HG03378 (cell line): ENCODE data around the gene ANGPT4.

Source experiments
- ATAC-seq: cut with Tn5 transposase; IDR thresholded peaks from one replicate; pipeline ENCODE4 v1.9.1; 2021; ENCODE audit warnings: mild to moderate bottlenecking, moderate library complexity; ENCODE audit not compliant: unreplicated experiment

ANGPT4 gene

GRCh38 chr20:942611-943010 lies 26.5 kb upstream of the ANGPT4 start:
- ATAC-seq = no peak

DNA sequence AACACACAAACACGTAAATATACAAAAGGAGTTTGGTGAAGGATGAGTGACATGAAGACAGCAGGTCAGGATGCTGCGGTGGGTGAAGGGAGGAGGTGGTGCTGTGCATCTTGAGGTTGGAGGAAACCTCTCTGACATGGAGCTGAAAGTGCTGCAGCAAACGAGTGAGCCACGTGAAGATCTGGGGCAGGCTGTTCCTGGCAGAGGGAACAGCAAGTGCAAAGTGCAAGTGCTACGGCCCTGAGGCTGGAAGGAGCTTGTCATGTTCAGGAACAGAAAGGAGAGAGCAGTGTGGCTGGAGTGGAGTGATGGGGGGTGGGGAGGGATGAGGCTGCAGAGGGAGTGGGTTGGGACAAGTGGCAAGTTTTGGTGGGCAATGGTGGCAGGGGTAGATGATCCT lies 24.8 kb upstream of the ANGPT4 start:
- ATAC-seq = no peak

- ATAC-seq = no peak
Measured at GRCh38 chr20:939606-940005, 23.5 kb upstream of the ANGPT4 start.

- no peak for ATAC-seq
Measured at GRCh38 chr20:934186-934840, 18.2 kb upstream of the ANGPT4 start.

- ATAC-seq = no peak
Measured at GRCh38 chr20:933029-933428, 16.9 kb upstream of the ANGPT4 start.

DNA sequence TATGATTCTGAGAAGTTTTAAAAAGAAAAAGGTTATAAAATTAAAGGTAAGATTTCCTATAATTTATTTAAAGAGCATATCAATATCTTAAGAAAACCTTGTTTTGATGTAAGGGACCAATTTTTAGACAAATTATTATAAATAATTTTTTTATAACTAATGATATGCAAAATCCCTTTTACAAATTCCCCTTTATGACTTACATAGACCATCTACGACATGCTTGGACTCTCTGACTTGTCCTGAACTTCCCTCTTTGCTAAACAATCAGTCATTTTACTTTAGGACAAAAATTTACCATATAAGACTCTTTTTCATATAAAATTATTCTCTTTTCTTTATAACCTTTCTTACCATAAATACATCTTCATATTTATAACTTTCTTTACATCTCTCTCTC lies 15.3 kb upstream of the ANGPT4 start:
- no peak for ATAC-seq

DNA sequence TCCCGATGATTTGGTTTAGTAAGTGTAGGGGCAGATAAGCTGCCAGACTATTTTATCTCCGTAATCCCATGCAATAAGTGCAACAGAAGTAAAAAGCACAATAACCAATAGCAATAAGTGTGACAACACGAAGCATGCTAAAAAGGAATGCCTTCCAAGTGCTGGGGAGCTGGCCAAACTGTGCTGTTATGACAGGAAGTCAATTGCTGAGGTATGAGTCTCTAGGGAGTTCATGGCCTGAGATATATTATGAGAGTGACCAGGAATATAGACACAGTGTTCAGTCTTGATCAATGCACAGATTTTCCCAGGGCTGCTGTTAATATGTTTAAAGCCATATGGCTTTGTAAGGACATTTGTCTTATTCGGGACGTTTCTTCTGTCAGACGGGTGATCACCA lies 10.5 kb upstream of the ANGPT4 start:
- ATAC-seq = no peak

DNA sequence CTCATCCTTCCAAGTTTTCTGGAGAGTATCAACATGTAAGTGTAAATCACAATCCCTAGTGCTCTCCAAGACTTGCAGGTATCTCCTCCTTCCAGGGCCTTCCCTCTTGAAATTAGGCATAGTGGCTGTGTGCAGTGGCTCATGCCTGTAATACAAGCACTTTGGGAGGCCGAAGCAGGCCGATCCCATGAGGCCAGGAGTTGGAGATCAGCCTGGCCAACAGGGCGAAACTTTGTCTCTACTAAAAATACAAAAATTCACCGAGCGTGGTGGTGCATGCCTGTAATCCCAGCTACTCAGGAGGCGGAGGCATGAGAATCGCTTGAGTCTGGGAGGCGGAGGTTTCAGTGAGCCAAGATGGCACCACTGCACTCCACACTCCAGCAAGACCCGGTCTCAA lies 9.4 kb upstream of the ANGPT4 start:
- ATAC-seq = no peak

DNA sequence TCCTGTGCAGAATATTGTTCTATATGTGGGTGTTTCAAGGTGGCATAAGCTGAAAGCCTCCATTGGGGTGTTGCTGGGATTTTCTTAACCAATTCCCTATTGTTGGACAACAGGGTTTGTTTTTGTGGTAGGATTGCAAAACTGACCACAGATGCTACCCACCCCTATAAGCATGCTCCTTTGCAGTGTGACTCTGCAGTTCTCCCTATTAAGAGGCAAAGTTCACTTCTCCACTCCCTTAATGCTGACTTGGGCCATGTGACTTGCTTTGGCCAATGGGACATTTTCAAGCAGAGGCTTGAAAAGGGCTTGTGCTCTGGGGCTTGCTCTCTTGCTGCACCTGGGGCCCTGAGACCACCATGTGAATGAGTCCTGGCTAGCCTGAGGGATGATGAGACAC lies 8.5 kb upstream of the ANGPT4 start:
- no peak for ATAC-seq

- no peak for ATAC-seq
Measured at GRCh38 chr20:922781-923180, 6.6 kb upstream of the ANGPT4 start.

DNA sequence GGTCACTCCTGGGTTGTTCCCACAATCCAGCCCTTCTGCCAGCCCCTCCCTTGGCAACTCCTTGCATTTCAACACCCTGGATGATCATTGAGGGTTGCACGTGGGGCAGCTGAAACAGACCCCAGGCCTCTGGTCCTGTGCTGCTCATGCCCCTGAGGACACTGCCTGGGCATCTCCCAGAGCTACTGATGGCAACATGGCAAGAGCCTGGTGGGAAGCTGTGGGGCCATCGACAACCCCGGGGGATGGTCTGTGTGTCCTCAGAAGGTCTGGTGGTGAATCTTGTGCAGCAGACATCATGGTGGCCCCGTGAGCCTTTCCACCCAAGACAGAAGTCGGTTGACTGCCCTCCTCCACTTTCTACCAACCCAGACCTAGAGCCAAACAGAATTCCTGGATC lies 4.9 kb upstream of the ANGPT4 start:
- ATAC-seq = no peak

- ATAC-seq = no peak
Measured at GRCh38 chr20:920311-920710, 4.2 kb upstream of the ANGPT4 start.

DNA sequence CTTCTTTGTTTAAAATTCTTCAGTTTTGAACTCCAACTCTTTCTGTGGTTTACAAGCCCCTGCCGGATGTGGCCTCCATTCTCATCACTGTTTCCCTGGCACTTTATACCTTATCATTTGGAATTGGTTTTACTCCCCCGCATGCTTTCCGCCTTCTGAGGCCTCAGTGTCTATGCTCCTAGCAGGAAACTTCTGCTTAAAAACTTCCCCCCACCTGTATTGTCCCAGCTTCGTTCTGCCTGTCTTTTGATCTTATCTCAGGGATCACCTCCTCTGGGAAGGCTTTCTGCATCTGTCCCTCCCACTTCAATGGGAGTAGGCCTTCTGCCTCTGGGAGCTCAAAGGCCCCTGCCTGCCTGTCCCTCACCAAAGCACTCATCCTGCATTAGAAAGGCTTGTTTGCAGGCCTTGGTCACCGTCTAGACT lies 3.4 kb upstream of the ANGPT4 start:
- no peak for ATAC-seq

DNA sequence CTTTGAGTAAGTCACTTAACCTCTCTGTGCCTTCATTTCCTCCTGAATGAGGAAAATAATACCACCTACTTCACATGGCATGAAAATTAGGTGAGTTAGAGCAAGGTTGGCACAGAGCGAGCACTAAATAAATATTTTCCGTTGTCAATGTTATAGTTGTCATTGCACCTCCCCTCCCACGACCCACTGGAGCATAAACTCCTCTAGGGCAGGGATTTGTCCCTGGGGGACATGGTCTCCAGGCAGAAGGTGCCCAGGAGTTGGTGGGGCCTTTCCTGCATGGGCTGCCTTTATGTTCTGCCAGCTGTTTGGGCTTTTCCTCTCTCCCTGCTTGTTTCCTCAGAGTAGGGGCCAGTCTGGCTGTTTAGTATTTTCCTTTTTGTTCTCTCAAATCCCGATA lies 1.3 kb upstream of the ANGPT4 start:
- ATAC-seq = no peak

DNA sequence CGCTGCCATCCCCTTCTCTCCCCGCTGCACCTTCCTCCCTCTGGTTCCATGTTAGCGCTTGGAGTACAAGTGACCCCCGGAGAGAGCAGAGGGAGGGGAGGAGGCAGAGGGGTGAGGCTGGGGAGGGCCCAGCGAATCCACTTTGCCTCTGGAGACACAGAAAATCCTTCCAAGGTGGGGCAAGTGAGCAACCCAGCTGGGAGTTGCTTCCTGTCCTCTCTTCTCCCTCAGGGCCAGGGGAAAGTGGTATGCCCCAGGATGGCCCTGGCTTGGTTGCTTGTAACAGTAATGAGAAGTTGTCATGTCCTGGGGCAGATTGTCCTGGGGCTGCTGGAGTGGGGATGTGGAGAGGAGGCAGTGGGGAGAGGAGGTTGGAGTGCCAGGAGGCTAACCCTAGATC lies 691 bp upstream of the ANGPT4 start:
- ATAC-seq = no peak

DNA sequence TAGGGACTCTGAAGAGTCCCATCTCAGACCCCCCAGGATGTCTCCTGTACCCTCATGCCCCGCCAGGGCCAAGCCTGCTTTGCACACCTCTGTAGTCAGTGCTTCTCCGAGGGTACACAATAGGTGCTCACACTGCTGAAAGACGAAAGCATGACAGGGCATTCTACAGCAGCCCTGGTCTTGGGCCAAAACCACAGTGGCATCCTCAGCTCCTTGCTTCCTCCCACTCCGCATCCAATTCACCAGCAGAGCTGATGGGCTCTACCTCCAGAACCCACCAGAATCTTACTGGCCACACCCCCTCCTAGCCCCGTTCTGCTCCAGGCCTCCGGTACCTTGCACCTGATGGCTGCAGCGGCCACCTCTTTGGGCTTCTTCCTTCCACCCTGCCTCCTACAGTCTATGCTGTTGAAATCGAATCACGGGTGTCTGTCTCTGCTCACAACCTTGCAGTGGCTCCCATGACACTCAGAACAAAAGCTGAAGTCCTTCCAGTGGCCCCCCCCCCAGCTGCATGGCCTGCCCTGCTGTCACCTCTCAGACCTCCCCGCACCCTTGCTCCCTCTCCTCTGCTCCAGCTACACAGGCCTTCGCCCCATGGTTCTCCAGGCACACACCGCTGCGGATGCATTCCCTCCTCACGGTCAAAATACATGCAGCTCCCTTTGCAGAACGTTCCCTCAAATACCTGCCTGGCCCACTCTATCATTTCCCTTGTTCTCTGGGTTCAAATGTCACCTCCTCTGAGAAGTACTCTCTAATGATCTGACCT lies 1.2 kb downstream of the ANGPT4 start:
- ATAC-seq = no peak

DNA sequence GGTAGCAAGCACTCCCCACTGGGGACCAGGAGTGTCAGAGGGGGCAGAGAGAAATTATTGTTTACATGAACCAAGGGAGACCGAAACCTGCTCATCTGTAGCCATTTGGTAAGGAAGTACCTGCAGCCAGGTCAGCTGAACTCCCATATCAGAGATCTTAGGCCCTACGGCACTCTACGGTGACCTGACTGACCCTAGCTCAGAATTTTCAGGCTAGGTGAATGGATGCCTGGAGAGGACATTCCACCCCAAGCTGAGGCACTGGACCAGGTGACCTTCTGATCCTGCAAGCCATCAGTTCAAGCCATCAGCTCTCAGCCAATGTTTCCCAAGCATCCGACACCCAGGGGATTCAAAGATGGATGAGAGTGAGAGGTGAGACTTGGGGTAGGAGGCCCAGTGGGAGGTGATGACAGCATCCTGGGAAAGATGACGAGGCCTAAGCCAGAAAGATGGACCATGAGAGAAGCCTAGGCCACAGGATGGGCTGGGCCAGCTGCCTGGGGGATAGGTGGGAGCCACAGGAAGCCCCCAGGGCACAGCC lies 2.8 kb downstream of the ANGPT4 start:
- ATAC-seq = no peak

DNA sequence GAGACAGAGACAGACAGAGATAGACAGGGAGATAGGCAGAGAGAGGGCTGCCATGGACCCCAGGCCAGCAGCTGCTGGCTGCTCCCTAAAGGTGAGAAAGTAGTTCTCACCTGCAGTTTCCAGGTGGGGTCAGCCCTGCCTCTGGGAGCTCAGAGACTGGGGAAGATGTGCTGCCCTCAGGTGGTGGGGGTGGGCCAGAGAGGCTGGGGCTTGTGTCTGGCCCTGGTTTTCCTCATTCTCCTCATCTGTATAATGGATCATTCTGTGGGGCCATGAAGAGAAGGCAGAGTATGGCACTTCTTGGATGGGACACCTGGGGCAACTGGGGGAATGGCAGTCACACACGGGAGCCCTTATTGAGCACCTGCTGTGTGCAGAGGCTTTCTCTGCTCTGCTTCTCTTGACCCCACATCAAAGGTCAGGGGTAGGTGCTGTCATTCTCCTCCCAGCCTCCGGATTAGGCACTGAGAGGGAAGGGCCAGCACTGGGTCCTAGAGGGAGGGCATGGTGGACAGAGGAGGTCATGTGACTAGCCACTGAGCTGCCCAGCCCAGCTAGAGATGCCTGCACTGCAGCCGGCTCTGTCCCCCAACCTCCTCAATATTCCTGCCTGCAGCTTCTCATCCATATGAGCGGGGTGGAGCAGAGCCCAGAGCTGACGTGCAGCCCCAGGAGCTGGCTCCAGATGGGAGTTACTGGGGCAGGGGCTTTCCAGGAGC lies 4.1 kb downstream of the ANGPT4 start:
- ATAC-seq = no peak

- no peak for ATAC-seq
Measured at GRCh38 chr20:910870-911770, 5.0 kb downstream of the ANGPT4 start.

GRCh38 chr20:910132-910869 lies 5.8 kb downstream of the ANGPT4 start:
- no peak for ATAC-seq
